ENCODE data around the gene LRP8. TPM values are rescaled to one million over a fixed set of nuclear protein-coding genes. Genes with fewer than 3 reads are reported as not detected.

Gene LRP8
- total and polyA plus RNA-seq, 2 donors (not counting 3 experiments of a cell fraction or from before 2014, with no cell fraction given) = 40.9 to 62.2 TPM

GRCh38 chr1:53345996-53346813, 18.3 kb upstream of the LRP8 start:
- H3K27me3 ChIP-seq (ENCODE audit: control insufficient read depth in 2 of 2, insufficient read depth in 2 of 2, low read length in 2 of 2) = peaks cover 0 to 6% of the 10 kb centered on the region in 2 experiments
- BruUV-seq (replicated peaks) = no TSS peak
- no peak overlapping the region for H3K4me3 ChIP-seq (replicated peaks in 1 of 3; ENCODE audit: insufficient read depth in 1 of 3, low read depth in 1 of 3, low read length in 3 of 3)
- no peak for DNase-seq (ENCODE audit: low read depth, low spot score)
- no peak overlapping the region for H3K9ac ChIP-seq (replicated peaks; ENCODE audit: extremely low read depth, insufficient read depth, low read length)
- no peaks in the 10 kb centered on the region for H3K9me3 ChIP-seq (replicated peaks; ENCODE audit: control insufficient read depth, insufficient read depth, low read length)
- no peaks in the 10 kb centered on the region for H3K36me3 ChIP-seq (ENCODE audit: control insufficient read depth in 2 of 2, extremely low read depth in 1 of 2, insufficient read depth in 2 of 2, low read length in 2 of 2)
- H3K4me2 ChIP-seq (ENCODE audit: insufficient read depth, low read length) = no peak overlapping the region
- H3K79me2 ChIP-seq (ENCODE audit: control insufficient read depth, insufficient read depth, low read length) = no peaks in the 10 kb centered on the region
- TF ChIP-seq FOS (IDR thresholded peaks at IDR 0.05; ENCODE audit: borderline replicate concordance, insufficient read depth, low read length) = no peak
- TF ChIP-seq EZH2 (IDR thresholded peaks at IDR 0.05; ENCODE audit: borderline replicate concordance, low read depth, low read length, severe bottlenecking) = no peak
- TF ChIP-seq MAX (IDR thresholded peaks at IDR 0.05; ENCODE audit: insufficient read depth, insufficient read length) = no peak
- TF ChIP-seq GATA2 (IDR thresholded peaks at IDR 0.05; ENCODE audit: insufficient read depth, insufficient read length, low read depth, low read length) = no peak
- no peak for TF ChIP-seq POLR2A (IDR thresholded peaks at IDR 0.05; ENCODE audit: low read depth, low read length)
- no peak for TF ChIP-seq JUN (IDR thresholded peaks at IDR 0.05; ENCODE audit: borderline replicate concordance, insufficient read depth, insufficient read length, low read depth)
- no peak for TF ChIP-seq MYC (IDR thresholded peaks at IDR 0.05; ENCODE audit: low read depth, low read length)
- no peak for TF ChIP-seq CTCF (IDR thresholded peaks at IDR 0.05; ENCODE audit: extremely low read depth in 1 of 2, insufficient read depth in 1 of 2, low read depth in 1 of 2, low read length in 2 of 2)
- no peak for TF ChIP-seq POLR2AphosphoS5 (IDR thresholded peaks at IDR 0.05; ENCODE audit: insufficient read depth, low read depth, low read length)
- ChIA-PET CTCF (no interaction called here), POLR2A (no interaction called here)
- intact Hi-C loops (cut with micrococcal nuclease) = no loop called here
- dilution Hi-C loops (cut with MboI; ENCODE audit: extremely low pct_ligation_motif_present, low sequenced_read_pairs) = no loop called here
- no peak overlapping the region for H3K27ac ChIP-seq (ENCODE audit: insufficient read depth, low read depth, low read length)
- no peaks in the 10 kb centered on the region for H3K4me1 ChIP-seq (ENCODE audit: control insufficient read depth, extremely low read depth, insufficient read depth, low read length)
- no peaks in the 10 kb centered on the region for H3K9me1 ChIP-seq (replicated peaks; ENCODE audit: control insufficient read depth, extremely low read depth, insufficient read depth, low read length)
- H2AFZ ChIP-seq (ENCODE audit: low read depth, low read length) = no peak overlapping the region
- FAIRE-seq = no peak
- no peaks in the 10 kb centered on the region for H4K20me1 ChIP-seq (replicated peaks; ENCODE audit: control insufficient read depth, extremely low read depth, insufficient read depth, low read length)
